ENCODE data around the gene FRZB.
"Not testable (repeated sequence)": the region's sequence is repeated elsewhere in the genome, so short reads cannot be mapped to it uniquely, and the experiment has no call there.

The FRZB gene, protein sequence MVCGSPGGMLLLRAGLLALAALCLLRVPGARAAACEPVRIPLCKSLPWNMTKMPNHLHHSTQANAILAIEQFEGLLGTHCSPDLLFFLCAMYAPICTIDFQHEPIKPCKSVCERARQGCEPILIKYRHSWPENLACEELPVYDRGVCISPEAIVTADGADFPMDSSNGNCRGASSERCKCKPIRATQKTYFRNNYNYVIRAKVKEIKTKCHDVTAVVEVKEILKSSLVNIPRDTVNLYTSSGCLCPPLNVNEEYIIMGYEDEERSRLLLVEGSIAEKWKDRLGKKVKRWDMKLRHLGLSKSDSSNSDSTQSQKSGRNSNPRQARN

DNA sequence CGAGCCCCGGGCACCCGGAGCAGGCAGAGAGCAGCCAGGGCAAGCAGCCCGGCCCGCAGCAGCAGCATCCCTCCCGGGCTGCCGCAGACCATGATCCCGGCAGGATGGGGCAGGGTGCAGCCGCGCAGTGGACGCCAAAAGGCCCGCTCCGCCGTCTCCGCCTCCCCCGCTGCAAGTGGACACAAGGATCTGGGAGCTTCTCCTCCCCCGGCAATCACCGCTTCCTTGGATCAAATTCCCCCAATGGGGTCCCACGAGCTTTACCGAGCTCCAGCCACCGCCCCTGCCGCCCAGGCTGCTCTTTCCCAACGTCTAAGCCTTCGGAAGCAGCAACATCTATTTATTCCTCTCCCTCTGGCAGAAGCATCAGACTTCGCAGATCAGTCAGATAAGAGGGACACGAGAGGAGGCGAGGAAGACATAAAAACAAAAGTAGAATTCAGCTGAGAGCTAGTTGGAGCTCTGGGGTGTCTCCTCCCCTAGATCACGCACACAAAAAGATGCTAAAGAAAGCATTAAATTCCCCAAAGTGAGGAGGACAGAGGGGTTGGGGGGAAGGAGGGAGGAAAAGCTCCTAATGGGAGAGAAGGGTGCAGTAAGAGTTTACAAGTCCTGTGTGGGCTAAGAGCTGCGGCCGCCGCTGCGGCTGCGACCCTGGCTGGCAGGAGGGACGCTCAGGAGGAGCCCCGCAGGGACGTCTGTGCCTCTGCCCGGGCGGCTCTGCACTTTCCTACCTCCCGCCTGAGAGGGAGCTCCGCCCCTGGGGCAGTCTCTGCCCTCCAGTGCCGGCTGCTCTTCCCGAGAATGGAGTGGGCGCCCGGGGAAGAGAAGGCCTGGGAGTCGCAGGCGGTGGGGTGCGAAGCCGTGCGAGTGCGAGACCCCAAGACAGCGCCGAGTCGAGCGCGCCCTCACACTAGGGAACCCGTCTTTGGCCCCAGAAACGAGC is at the start of gene FRZB:
TSS of gene FRZB (minus strand) at position 177 of the 946 bp plus-strand sequence. CDS start at position 92, 85 bp downstream.
- no peak for DNase-seq

DNA sequence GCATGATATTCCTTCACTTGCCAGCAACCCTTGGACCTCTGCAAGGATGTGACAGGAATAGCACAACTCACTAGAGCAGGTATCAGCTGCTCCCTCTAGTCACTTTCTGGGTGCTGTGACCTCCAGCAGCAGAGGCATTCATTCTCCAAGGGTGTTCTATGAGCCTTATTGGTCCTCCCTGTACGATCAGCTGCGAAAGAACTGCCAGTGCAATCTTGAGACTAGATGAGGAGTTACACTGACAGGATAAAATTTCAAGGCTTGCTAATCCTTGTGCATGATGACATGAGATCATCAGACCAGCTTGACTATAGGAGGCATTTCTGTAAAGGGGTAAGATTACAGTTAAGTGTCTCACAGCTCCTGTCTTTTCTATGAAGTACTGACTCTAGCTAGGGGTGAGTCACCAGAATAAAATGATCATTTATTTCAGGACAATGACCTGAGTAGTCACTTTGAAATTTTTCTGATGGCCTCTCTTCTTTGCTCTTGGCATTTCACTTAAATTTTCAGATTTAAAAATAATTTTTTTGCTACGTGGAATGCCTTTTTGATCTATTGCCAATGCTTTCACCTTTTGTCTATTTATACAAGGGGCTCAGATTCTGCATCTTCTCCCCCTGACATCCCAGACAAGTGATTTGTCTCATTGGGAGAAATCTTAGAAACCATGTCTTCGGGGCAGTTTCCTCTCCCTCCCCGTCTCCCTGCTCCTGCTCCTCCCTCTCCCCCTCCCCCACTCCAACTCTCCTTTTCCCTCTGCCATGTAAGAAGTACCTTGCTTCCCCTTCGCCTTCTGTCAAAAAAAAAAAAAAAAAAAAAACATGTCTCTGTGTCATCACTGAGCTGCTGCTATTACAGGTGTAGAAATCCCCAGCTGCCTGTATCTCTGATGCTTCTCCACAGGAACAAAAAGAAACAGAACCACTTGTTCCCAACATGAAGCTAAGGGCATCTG is 49.2 kb upstream of the FRZB start:
- no peak for DNase-seq

DNA sequence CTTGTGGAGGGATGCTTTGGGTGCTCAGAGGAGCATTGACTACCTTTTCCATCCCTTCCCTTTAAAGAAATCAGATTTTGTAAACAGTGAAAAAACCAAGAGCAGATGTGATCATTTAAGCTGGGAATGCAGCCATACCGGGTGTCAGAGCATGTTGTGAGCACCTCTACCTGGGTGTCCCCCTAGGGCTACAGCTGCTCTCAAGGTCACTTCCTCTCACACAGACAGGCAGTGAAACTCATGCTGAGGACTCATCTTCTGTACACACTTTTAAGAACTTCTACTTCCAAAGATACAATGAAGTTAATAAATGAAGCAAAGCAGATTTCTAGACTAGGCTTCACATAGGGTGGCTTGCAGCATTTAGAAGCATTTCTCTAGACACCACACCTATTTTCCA is 48.4 kb upstream of the FRZB start:
- DNase-seq: no peak

DNA sequence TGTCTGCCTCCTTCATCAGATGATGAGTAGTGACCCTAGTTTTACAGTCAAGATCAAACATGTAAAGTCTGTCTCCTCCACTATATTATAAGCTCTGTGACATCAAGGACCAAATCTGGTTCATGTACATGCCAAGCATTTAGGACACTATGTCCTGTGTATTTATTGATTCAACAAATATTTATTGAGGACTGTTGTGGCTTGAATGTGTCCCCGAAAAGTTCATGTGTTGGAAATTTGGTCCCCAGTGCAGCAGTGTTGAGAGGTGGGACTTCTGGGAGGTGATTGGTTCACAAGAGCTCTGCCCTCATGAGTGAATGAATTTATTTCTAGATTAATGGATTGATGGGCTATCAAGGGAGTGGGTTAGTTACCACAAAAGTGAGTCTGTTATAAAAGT is 46.6 kb upstream of the FRZB start:
- DNase-seq: no peak

DNA sequence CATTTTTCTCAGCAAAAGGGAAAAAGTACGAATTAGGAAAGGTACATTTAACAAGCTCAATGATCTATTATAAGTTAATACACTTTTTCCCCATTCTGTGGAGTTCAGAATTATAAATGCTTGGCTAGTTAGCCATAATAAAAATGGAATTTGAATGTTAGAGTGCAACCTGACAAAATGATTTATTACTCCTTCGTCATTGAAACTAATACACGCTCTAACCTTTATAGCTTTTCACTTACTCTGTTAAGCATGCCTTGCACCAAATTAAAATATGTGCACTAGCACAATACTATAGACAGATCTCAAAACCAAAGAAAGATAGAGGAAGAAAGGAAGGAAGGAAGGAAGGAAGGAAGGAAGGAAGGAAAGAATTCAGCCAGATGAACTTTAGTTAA is 46.1 kb upstream of the FRZB start:
- no peak for DNase-seq

DNA sequence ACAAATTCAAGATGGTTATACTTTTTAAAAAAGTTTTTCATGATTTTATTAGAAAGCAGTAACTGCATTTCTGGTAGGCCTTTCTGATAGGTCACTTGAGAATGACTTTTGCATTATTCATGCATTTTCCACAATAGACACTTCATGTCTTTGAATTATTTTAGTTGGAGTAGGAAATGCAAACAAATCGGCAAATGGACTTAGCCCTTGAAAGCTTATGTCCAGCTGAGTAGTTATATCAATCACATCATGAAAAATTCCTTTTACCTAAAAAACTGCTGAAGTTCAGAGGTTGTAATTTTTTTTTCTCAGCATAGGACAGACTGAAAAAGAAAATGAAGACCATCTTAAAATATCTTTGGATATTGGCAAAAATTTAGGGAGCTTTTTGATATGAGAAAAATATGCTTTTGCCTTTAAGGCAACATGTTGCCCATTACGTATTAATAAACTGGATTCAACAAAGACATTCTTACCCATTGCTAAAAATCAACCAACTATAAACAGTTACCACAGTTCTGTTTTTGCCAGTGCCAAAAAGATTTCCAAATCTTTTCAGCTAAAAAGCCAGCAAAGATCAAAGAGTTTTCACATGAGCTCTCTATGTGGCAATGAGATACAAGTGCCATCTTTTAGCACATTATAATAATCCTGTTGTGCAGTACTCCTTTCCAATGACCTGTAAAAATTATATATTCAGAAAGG is 45.5 kb upstream of the FRZB start:
- DNase-seq: no peak

DNA sequence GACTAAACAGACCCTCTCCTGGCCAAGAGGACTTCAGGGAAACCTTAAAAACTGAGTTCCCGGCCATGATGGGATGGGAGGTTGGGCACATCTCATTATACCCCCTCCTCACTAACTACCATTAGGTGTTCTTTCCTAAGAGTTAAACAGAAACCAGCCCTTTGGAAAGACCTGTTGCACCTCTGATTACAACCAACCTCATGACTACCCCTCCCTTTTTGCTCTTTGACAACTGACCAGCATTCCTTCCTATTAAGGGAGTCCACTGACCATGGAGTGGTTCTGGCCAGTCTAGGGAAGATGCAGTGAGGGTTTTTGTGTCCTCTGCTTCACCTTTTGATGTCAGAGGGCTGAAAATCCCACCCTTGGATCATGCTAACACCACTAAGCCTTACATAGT is 44.5 kb upstream of the FRZB start:
- DNase-seq: no peak

DNA sequence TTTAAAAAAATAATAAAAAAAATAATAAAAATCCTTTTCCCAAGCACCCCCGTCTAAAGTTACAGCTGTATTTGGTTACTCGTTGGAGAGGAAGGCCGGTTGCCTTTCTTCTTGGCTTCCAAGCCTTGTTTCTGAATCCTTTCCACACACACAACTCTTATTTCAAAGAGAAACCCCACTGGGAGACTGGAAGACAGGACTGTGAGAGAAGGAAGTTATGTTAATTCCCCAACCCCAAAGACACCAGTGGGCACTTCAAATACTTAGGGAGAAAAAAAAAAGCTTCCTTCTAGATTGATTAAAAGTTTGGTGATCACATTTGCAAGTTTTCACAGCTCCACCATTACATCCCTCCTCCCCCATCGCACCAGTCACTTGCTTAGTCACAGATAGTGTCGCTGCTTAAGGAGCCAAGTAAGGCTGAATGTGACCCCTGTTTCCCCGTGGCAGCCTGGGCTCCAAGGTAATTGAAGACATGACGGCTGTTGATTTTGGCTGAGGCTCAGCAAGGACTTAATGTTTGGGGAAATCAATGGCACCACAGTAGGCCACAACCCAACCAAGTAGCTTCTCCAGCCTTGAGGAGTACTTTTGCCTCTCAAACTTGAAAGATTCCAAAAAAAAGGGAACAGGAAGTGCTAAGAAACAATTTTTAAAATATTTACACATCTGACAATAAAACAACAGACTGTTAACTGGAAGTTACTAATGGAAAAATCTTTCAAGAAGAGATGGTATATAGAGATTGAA is 40.8 kb upstream of the FRZB start:
- no peak for DNase-seq

DNA sequence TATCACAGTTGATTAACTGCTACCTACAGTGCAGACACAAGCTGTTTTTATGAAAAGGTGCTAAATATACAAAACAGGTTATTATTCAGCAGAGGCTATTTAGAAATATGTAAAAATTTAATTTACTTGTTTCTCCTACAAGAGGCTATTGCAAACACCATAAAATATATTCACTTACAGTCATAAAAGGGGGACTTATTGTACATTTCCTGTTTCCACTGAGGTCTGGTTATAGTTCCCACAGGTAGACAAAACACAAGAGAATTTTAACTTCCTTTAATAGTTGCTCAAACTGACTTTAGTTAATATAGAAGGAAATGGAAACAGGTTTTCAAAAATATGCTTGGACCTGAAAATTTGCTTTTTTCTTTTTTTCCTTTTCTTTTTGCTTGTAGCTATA is 40.0 kb upstream of the FRZB start:
- DNase-seq: no peak

DNA sequence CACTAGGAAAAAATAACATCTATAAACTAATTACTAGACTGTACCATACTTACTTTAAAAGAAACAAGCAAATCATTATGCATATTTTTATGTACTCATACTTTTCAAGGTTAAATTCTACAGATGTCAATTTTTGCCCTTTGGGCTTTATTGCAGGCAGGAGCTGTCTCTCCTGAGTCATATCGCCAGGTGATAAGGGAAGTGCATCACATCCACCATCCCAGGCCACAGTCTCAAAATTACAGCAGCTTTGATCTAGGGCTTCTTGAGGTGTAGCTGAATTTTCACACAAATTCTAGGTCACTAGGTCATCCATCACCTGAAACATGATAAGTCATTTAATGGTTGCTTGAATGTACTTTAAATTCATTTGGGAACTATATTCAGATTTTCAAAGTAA is 38.4 kb upstream of the FRZB start:
- no peak for DNase-seq

DNA sequence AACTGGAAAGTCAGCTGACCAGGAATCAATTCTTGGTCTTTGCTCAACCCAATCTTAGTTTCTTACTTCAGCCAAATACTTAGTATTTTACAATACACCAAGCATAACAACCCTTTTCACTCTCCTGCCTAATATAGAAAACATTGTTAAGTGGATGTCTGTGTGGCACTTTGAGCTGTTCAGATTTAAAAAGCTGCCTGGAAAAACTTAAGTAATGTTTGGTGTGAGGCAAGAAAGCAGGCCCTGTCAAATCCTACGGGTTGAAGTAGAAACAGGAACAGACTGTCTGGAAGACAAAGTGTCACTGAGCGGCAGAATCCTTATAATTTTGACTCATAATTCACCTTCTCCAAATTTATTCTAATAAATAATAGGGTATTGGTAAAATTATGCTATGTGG is 37.1 kb upstream of the FRZB start:
- no peak for DNase-seq

DNA sequence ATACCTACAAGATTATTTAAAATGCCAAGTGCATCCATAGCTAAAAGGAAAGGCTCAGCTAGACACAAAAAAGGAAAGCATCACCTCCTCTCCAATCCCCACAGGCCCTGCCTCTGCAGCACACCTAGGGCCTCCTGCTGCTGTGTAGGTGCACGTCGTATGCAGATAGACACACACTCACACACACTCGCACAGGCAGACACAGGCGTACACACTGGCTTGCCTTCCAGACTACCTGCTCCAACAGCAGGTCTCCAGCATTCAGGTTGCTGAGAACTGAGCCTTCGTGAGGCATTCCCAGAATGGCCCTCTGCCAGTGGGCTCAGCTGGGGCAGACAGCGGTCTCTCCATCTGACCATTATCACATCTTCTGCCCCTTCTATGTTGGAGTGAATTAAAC is 35.3 kb upstream of the FRZB start:
- no peak for DNase-seq

DNA sequence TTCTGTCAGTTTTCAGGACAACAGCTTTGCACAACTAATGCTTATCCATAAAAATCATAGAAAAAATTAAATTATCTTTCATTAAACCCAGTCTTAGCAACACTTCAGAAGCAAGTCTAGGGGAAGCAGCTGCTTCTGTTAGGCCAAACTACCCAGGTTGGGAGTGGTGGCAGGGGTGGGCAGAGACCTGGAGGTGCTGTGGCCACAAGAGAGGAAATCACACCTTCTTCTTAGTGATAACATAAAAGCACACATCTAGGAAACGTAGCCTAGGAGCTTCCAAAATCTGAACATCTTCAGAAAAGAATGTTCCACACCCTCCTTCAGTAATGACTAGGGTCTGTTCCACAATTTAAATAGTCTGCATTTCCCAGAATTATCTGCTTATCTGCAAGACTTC is 32.3 kb upstream of the FRZB start:
- no peak for DNase-seq

DNA sequence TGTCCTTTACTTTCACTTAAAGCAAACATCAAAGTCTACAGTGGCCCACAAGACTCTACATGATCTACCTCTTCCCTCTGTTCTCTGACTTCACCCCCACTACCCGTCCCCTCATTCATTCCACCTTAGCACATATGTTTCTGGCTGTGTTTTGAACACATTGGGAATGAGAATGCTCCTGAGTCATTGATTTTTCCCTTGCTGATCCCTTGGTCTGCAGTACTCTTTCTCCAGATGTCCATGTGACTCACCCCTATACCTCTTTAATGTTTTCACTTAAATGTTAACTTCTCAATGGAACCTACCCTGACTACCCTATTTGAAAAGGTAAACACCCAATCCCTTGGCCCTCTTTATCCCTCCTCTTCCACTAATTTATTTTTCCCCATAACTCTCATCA is 30.7 kb upstream of the FRZB start:
- no peak for DNase-seq

DNA sequence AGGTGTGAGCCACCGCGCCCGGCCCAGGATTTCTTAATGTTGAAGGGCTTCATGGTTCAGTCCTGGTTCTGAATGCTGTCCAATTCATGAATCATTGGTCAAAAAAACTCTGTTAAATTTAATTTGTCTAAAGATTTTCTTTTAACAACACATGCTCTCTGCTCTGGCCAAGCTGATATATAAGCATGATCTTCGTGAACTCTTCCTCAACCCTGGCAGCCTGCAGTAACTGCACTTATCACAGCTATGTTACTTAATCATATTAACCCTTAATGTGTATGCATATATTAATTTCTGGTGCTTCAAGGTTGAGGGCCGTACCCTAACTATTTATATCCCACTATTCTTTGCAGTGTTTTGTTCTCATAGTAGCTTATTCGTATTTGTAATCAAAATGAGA is 29.4 kb upstream of the FRZB start:
- no peak for DNase-seq

DNA sequence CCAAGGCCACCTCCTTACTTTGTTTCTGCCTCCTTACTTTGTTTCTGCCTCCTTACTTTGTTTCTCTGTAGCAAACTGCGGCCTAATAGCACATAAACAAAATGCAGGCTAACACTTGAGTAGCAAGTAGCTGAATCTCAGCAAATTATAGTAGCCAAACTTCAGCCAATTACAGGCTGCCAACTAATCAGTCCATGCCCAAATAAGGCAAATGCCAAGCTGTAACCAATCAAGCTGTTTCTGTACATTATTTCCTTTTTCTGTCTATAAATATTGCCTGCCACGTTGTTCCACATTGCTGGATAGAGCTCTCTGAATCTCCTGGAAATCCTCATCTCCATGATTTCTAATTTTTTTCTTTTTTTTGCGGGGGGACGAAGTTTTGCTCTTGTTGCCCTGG is 28.7 kb upstream of the FRZB start:
- DNase-seq: no peak

DNA sequence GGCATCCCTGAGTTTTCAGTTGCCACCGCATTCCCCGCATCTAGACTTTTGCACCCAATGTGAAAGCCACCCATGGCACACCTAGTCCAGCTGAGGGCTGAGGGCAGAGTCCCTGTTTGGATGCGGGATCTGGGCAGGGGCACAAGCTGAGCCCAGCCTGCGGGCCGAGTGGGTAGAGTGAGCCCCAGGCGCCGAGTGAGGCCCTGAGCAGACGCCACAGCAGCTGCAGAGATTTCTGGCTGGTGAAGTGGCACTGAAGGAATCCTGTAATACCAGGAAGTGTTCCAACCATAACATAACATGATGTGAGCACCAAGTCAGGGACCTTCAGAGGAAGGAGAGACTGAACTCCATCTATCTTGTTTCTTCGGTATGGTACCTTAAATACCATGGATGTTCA is 27.7 kb upstream of the FRZB start:
- no peak for DNase-seq

DNA sequence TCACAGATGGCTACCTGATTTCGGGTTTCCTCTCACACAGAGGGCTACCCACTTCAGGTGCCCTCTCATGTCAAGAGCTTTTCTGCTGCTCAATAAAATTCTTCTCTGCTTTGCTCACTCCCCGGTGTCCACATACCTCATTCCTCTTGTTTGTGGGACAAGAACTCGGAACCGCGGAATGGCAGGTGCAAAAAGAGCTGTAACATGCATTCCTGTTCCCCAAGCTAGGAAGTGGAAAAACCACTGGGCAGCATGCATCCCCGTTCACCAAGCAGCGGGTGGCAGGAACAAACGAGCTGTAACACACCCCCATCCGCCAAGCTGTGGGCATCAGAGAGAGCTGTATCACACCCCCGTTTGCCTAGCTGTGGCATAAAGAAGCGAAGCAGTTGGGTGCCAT is 27.2 kb upstream of the FRZB start:
- DNase-seq: no peak

DNA sequence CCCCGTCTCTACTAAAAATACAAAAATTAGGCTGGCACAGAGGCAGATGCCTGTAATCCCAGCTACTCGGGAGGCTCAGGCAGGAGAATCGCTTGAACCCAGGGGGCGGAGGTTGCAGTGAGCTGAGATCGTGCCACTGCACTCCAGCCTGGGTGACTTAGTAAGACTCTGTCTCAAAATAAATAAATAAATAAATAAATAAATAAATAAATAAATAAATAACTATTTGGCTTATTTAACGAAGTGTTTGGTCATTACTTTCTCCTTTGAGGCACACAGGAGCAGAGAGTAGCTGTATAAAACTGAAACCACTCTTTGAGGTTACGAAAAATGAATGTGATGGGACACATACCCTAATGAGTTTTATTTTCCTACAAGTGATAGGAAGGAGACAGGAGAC is 26.6 kb upstream of the FRZB start:
- DNase-seq: not testable (repeated sequence)

DNA sequence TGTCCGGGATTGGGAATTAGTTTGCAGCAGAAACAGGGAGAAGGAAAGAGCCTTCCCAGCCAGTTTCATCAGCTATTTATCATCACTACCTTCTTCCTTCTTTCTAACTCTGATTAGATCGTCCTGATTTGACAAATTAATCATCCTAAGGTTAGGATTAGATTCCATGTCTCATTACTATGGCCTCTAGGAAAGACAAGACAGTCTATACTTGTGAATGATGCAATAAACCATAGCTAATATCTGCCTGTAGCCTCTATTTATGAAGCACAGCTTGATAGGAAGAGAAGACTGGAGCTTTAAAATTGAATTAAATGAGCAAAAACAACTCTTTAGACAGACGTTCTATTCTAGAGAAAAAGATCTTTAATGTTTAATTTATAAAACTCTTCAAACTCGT is 25.2 kb upstream of the FRZB start:
- DNase-seq: no peak

DNA sequence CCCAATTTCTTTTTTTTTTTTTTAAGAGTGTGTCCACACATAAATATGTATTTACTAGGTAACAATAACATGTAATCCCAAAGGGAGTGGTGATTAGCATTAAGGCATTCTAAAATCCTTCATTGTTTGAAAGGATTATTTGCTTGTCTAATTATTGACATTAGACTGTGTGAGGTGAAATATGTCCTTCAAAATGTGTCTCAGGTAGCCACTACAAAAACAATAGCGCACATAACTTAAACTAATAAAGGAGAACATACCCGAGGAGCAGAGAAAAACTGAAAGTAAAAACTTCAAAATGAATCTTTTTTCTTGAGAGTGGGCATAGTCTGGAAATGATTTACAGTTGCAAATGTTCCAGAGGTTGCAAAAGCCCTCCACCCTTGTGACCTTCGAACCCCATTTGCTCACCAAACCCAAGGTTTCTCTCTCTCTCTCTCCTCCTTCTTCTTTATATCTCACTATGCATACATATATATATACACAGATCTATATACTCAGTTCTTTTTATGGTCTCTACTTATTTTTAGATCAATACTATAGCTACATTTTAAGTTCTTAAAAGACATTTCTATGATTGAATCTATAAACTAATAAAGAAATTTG is 24.4 kb upstream of the FRZB start:
- DNase-seq: no peak

Data from GDM1 (cell line).